Nephron (organoid): ENCODE data around the gene KLHL29.

ENCODE experiments used
- H3K27ac Mint-ChIP-seq, 3 experiments: 2 replicates each; pipeline ENCODE4 v1.8.0; 2020; ENCODE audit warnings: mixed read lengths in 3 of 3, mild to moderate bottlenecking in 2 of 3, moderate library complexity in 1 of 3
- H3K27me3 Mint-ChIP-seq: 2 replicates; pipeline ENCODE4 v1.8.0; 2021; ENCODE audit warnings: low read depth, mild to moderate bottlenecking, moderate library complexity, mixed read lengths
- H3K36me3 Mint-ChIP-seq: 2 replicates; pipeline ENCODE4 v1.8.0; 2020; ENCODE audit warnings: low read depth, mixed read lengths
- H3K4me1 Mint-ChIP-seq: 2 replicates; pipeline ENCODE4 v1.8.0; 2020; ENCODE audit warnings: mixed read lengths
- H3K4me3 Mint-ChIP-seq, 3 experiments: 2 replicates each; pipeline ENCODE4 v1.8.0; 2020; ENCODE audit warnings: mild to moderate bottlenecking in 3 of 3, mixed read lengths in 3 of 3, moderate library complexity in 2 of 3
- H3K9me3 Mint-ChIP-seq: 2 replicates; pipeline ENCODE4 v1.8.0; 2020; ENCODE audit warnings: mixed read lengths
- CTCF ChIP-seq, 3 experiments: fragments of 200-600 bp; sonication (generic); IDR thresholded peaks; one replicate each; pipeline ENCODE4 v1.5.0; 2021; ENCODE audit warnings: antibody characterized with exemption in 3 of 3; ENCODE audit not compliant: unreplicated experiment in 3 of 3

KLHL29 gene

GRCh38 chr2:23375448-23375847 lies 9.5 kb upstream of the KLHL29 start:
- H3K4me3 Mint-ChIP-seq, result no peak overlapping the region
- no peak overlapping the region for H3K27ac Mint-ChIP-seq
- no peaks in the 10 kb centered on the region for H3K36me3 Mint-ChIP-seq
- H3K27me3 Mint-ChIP-seq, result peaks cover 18% of the 10 kb centered on the region
- H3K4me1 Mint-ChIP-seq, result no peaks in the 10 kb centered on the region
- no peaks in the 10 kb centered on the region for H3K9me3 Mint-ChIP-seq
- TF ChIP-seq CTCF (IDR thresholded peaks at IDR 0.05; ENCODE audit: unreplicated experiment in 3 of 3), result no peak

GRCh38 chr2:23376075-23376474 lies 8.9 kb upstream of the KLHL29 start:
- TF ChIP-seq CTCF (IDR thresholded peaks at IDR 0.05; ENCODE audit: unreplicated experiment in 3 of 3), result no peak
- Mint-ChIP-seq H3K36me3 (no peaks in the 10 kb centered on the region), H3K4me3 (no peak overlapping the region), H3K9me3 (no peaks in the 10 kb centered on the region), H3K4me1 (peaks cover 4% of the 10 kb centered on the region), H3K27me3 (peaks cover 22% of the 10 kb centered on the region), H3K27ac (no peak overlapping the region)

DNA sequence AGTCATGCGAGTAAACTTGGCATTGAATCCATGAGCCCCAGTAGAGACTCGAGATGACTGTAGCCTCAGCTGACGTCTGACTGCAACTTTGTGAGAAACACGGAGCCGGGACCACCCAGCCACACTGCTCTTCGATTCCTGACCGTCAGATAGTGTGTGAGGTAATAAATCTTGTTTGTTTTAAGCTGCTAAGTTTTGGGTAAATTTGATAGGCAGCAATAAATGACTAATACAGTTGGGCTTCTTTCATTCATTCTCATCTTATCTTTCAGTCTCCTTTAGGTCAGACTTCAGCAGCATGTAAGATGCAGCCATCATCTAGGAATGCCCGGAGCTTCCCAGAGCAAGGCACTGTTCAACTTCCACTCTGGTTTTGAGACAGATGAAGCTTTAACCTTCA lies 8.0 kb upstream of the KLHL29 start:
- no peaks in the 10 kb centered on the region for H3K9me3 Mint-ChIP-seq
- peaks cover 11% of the 10 kb centered on the region for H3K4me1 Mint-ChIP-seq
- H3K36me3 Mint-ChIP-seq, result no peaks in the 10 kb centered on the region
- no peak for TF ChIP-seq CTCF (IDR thresholded peaks at IDR 0.05; ENCODE audit: unreplicated experiment in 3 of 3)
- H3K27ac Mint-ChIP-seq, result no peak overlapping the region
- no peak overlapping the region for H3K4me3 Mint-ChIP-seq
- peaks cover 29% of the 10 kb centered on the region for H3K27me3 Mint-ChIP-seq

DNA sequence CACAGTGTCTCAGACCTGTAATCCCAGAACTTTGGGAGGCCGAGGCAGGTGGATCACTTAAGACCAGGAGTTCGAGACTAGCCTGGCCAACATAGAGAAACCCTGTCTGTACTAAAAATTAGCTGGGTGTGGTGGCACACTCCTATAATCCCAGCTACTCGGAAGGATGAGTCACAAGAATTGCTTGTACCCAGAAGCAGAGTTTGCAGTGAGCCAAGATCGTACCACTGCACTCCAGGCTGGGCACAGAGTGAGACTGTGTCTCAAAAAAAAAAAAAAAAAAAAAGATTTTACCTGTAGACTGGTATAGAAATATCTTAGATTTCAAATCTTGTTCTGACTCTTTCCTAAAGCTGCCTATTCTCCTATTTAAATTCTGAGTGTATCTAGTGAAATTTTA lies 7.2 kb upstream of the KLHL29 start:
- H3K9me3 Mint-ChIP-seq, result no peaks in the 10 kb centered on the region
- peaks cover 11% of the 10 kb centered on the region for H3K4me1 Mint-ChIP-seq
- peaks cover 36% of the 10 kb centered on the region for H3K27me3 Mint-ChIP-seq
- TF ChIP-seq CTCF (IDR thresholded peaks at IDR 0.05; ENCODE audit: unreplicated experiment in 3 of 3), result no peak
- H3K36me3 Mint-ChIP-seq, result no peaks in the 10 kb centered on the region
- no peak overlapping the region for H3K27ac Mint-ChIP-seq
- no peak overlapping the region for H3K4me3 Mint-ChIP-seq

DNA sequence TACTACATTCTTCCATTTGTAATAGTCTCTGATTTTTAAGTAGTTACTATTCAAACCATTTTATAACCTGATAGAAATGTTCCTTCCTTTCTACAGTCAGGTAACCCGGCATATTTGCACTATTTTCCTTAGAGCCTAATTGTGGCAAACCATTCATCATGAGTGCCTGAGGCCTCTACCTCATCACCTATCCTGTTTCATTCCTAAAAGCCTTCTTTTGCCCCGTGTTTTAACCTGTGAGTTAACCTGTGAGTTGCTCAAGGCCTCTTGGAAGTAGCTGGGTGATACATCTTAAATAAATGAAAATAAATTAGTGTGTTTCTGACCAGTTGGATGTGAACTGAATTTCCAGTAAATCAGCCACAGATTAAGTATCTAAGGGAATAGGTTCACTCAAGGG lies 6.5 kb upstream of the KLHL29 start:
- no peaks in the 10 kb centered on the region for H3K36me3 Mint-ChIP-seq
- no peak overlapping the region for H3K27ac Mint-ChIP-seq
- H3K4me3 Mint-ChIP-seq, result no peak overlapping the region
- no peak for TF ChIP-seq CTCF (IDR thresholded peaks at IDR 0.05; ENCODE audit: unreplicated experiment in 3 of 3)
- peaks cover 44% of the 10 kb centered on the region for H3K27me3 Mint-ChIP-seq
- H3K4me1 Mint-ChIP-seq, result peaks cover 11% of the 10 kb centered on the region
- no peaks in the 10 kb centered on the region for H3K9me3 Mint-ChIP-seq

DNA sequence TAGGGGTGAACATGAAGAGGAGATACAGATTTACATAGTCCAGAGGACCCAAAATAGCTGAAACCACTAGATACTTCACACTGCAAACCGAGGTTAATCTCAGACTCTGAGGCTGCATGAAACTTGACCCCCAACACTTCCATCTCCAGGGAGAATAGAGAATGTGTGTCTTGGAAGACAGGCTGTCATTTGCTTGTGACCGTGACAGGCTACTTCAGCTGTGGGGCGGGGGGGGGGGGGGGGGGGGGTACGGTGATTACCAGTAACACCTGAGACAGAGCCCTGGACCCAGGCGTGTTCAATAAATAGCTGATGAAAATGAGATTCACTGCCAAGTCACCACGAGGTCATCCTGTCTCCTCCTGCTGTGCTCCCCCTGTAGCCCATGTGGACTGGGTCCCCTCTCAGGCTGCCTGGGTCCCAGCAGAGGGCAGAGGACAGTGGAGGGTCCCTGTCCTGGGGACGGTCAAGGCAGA lies 5.7 kb upstream of the KLHL29 start:
- Mint-ChIP-seq H3K4me1 (peaks cover 14% of the 10 kb centered on the region), H3K4me3 (no peak overlapping the region), H3K27me3 (peaks cover 48% of the 10 kb centered on the region), H3K36me3 (no peaks in the 10 kb centered on the region), H3K9me3 (no peaks in the 10 kb centered on the region), H3K27ac (no peak overlapping the region)
- no peak for TF ChIP-seq CTCF (IDR thresholded peaks at IDR 0.05; ENCODE audit: unreplicated experiment in 3 of 3)
